Psoas muscle (tissue), 8 donors: ENCODE measurements around the gene MTCH1. TPM values are rescaled to one million over a fixed set of nuclear protein-coding genes. Genes with fewer than 3 reads are reported as not detected.

ENCODE experiments used
- ATAC-seq, 4 donors: fragments of 200-7000 bp; cut with Tn5 transposase; one replicate each; pipeline ENCODE4 v1.9.1; 2020; ENCODE audit warnings: moderate library complexity in 3 of 4, mild to moderate bottlenecking in 2 of 4
- DNase-seq, 2 donors: peaks; one replicate each; pipeline ENCODE4 v3.0.0-alpha.2; 2020
- H3K27ac ChIP-seq: fragments of 200-600 bp; one replicate; pipeline ENCODE4 v1.8.0; 2022
- H3K27me3 ChIP-seq, 3 donors: fragments of 200-600 bp in 1 of 3; one replicate each; pipeline versions ENCODE4 v1.6.1 to v1.8.0; 2013 to 2022; ENCODE audit warnings: low read length in 2 of 3, mild to moderate bottlenecking in 2 of 3, moderate library complexity in 1 of 3; ENCODE audit not compliant: insufficient read depth in 3 of 3
- H3K36me3 ChIP-seq, 2 donors: fragments of 200-600 bp in 1 of 2; one replicate each; pipeline versions ENCODE4 v1.6.1 to v1.8.0; 2013 to 2022; ENCODE audit warnings: low read depth in 1 of 2, mild to moderate bottlenecking in 1 of 2, moderate library complexity in 1 of 2; ENCODE audit not compliant: insufficient read depth in 1 of 2
- H3K4me1 ChIP-seq: fragments of 200-600 bp; one replicate; pipeline ENCODE4 v1.8.0; 2022
- H3K4me3 ChIP-seq: fragments of 200-600 bp; one replicate; pipeline ENCODE4 v1.8.0; 2022; ENCODE audit warnings: mild to moderate bottlenecking
- H3K9me3 ChIP-seq: fragments of 200-600 bp; one replicate; pipeline ENCODE4 v1.8.0; 2022
- CTCF ChIP-seq: fragments of 200-600 bp; IDR thresholded peaks from one replicate; pipeline ENCODE4 v1.8.0; 2022; ENCODE audit warnings: antibody characterized with exemption
- WGBS, 3 donors: extraction: QIAGEN DNeasy Blood & Tissue Kit; methylation state at CpG; one replicate each; pipeline versions ENCODE4 v1.1.6 to v1.1.7; 2013; 5-methylcytosine and 5-hydroxymethylcytosine counted together
- intact Hi-C, 2 donors: fragments of 100-400 bp; cut with DNase I; formaldehyde crosslinking; loops; one replicate each; pipeline versions ENCODE4 v1.11.0 to v1.14.2; 2022
- polyA plus RNA-seq, 3 donors: library from polyadenylated mRNA; stranded (reverse); fragments of 200-250 nt; gene quantifications; one replicate each; pipeline ENCODE4 v1.2.3, GENCODE V29; 2013
- total RNA-seq, 4 donors: library from RNA; stranded (reverse); fragmentation: NEBNext Ultra II Directional in 2 of 4; extraction: Animal tissue kit (Norgen Biotek cat#: 25700) in 2 of 4; gene quantifications; one replicate each; pipeline versions ENCODE4 v1.2.1 to v1.2.4, GENCODE V29; 2021 to 2023
- donor health status: healthy with polysubstance abuse.
- donor health status: DM: no; HTN: no; CAD: no; lungs with moderate emphysema.
- donor health status: Bipolar disorder and iron deficiency.
- donor health status: healthy.
- donor health status: DM: yes; HTN: yes; CAD: no.
- donor health status: DM: no; HTN: no; CAD: no.
- donor health status: DM: no; HTN: no; CAD: no.
- donor health status: DM: yes; HTN: yes; CAD: no.

MTCH1 gene
- total and polyA plus RNA-seq, 7 donors, result 74.6 to 230 (median 89.2) TPM

DNA sequence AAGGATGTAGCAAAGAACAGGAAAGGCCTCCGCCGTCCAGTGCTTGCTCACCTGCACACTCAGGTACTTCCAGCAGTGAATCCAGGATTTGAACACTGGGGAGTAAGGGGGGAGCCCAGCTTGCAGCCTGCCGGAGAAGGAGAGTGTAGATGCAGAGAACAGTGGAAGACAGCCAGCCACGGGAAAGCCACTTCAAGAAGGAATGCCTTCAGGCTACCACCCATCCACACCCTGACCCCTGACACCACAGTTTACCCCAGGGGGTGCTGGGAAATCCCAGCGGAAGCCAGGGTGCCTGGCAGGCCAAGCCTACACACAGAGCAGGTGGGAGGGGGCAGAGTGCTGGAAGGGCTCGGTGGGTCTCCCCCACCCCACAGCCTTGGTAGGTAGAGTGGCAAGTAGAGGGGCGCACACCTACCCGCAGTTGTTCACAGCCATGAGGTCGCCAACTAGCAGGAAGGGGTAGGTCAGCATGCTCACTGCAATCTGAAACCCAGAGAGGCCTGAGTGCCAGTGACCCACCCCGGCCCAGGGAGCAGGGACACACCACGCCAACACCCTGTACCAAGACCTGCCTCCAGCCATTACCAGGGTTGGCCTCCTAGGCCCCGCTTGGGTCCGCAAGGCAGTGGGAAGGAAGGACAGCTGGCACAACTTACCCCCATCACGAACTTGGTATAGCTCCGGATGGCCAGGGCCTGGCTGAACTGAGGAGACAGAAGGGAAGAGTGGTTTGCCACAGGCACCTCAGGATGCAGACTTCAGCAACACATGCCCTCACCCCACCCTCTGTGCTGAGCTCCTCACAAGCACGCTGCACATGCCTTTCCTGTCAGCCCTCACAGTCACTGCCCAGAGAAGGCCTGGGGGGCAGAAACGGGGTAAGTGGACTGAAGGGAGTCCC, 15.8 kb downstream of the MTCH1 start:
- ATAC-seq (peak in 1 of 4 donors; percentile 6), DNase-seq (no peak)
- Histone ChIP-seq H3K36me3 (peaks cover 16 to 95% of the 10 kb centered on the region in 2 donors), H3K4me1 (no peaks in the 10 kb centered on the region), H3K9me3 (no peaks in the 10 kb centered on the region), H3K4me3 (no peak overlapping the region), H3K27me3 (no peaks in the 10 kb centered on the region), H3K27ac (no peak overlapping the region)
- no peak for TF ChIP-seq CTCF
- 86 to 91% (median 88%) methylated on average over 17 of the region's 17 CpGs for WGBS, 3 donors
- intact Hi-C loops, result no loop called here

DNA sequence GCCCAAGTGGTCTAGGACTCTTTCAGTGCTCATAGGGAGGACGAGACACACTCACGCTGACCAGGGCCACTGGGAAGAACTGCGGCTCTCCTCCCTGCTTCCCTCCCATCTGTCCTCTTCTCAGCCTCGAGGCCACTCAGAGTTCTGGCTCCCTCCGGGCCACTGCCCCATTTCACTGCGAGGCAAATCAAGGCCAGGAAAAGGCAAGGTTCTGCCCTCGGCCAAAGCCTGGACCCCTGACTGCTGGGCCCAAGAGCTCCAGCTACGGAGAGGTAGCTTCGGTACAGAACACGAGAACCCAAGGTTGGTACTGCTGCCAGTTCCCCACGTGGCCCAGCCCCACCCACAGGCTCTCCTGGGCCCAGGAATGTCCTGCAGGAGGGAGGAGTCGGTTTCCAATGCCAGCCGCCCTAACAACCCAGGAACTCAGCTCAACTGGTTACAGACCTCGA, 16.7 kb downstream of the MTCH1 start:
- no peak overlapping the region for H3K27ac ChIP-seq
- intact Hi-C loops, result no loop called here

DNA sequence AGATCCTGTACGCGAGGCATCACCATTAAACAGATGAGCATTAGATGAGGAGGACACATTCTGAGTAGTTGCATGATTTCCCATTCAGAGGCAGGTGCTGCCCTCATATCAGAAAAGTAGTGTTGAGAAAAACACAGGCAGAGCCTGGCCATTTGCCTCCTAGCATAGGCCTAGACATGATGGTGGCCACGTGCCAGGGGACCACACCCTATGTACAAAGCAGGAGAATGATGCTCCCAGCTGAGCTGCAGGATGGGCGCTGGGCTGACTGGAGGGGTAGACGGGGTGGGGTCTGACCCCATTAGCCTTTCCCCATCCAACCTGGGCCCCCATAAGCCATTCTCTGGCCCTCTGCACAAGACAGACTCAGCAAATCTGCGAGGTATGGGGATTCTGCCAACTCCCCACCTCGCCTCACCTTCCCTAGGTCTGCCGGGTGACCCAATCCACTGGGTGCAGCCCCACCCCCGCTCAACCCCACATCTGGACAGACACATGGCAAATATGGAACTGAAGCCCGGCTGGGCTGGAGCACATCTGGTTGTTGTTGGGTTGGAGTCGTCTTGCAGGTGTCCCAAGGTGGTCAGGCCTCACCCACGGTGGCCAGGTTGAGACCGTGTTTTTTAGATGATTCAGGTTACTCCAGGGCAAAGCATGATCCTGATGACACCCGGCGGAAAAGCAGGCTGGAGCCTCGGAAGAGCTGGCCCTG, 17.6 kb downstream of the MTCH1 start:
- Histone ChIP-seq H3K4me1 (no peaks in the 10 kb centered on the region), H3K36me3 (peaks cover 14 to 77% of the 10 kb centered on the region in 2 donors), H3K9me3 (no peaks in the 10 kb centered on the region), H3K27me3 (no peaks in the 10 kb centered on the region), H3K4me3 (no peak overlapping the region), H3K27ac (no peak overlapping the region)
- WGBS, 3 donors, result 81 to 88% (median 84%) methylated on average over 16 of the region's 16 CpGs
- ATAC-seq (peak in 2 of 4 donors; percentile 31 to 40), DNase-seq (peak; percentile 60 to 78)
- TF ChIP-seq CTCF, result no peak
- intact Hi-C loops, result no loop called here

More for the DNA sequence above, 16.7 kb downstream of the MTCH1 start:
- 63 to 76% (median 67%) methylated on average over 14 of the region's 14 CpGs for WGBS, 3 donors
- TF ChIP-seq CTCF, result no peak
- Histone ChIP-seq H3K9me3 (no peaks in the 10 kb centered on the region), H3K36me3 (peaks cover 14 to 85% of the 10 kb centered on the region in 2 donors), H3K27me3 (no peaks in the 10 kb centered on the region), H3K4me1 (no peaks in the 10 kb centered on the region), H3K4me3 (no peak overlapping the region)
- no peak for DNase-seq
- ATAC-seq, result peak in 2 of 4 donors; percentile 46 to 58

DNA sequence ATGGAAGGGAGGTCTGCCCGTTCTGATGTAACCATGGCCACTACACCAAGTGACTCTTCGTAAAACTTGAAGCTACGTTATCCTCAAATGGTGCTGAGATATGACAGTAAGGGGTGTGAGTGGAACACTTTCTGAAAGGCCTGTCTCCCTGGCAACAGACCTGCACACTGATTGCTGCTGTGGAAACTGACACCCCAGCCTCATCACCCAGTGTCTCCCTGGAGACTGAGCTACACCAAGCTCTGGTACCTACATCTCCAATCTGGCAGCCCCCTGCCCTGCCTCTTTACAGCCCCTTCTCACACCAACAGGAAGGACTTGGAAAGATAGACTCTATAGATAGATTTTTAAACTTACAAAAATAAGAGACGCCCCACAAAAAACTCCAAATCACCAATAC, 18.2 kb downstream of the MTCH1 start:
- 76 to 87% (median 77%) methylated on average over 4 of the region's 4 CpGs for WGBS, 3 donors
- H3K4me3 ChIP-seq, result no peak overlapping the region
- peaks cover 14 to 70% of the 10 kb centered on the region in 2 donors for H3K36me3 ChIP-seq
- no peaks in the 10 kb centered on the region for H3K9me3 ChIP-seq
- ATAC-seq, result no peak
- H3K27me3 ChIP-seq, result no peaks in the 10 kb centered on the region
- H3K4me1 ChIP-seq, result no peaks in the 10 kb centered on the region
- no peak for DNase-seq
- no peak for TF ChIP-seq CTCF
- intact Hi-C loops, result no loop called here
- H3K27ac ChIP-seq, result no peak overlapping the region
